ENCODE data around the gene NOP14. TPM values are rescaled to one million over a fixed set of nuclear protein-coding genes. Genes with fewer than 3 reads are reported as not detected.

NOP14 gene
- total and polyA plus RNA-seq, 2 of the 8 experiments (the other 6 are each of a cell fraction or from before 2014, with no cell fraction given) = 8.6 to 45.3 TPM

GRCh38 chr4:2941138-2942036 is 21.8 kb downstream of the NOP14 start:
- Histone ChIP-seq H3K4me2 (ENCODE audit: insufficient read depth in 1 of 2, low read depth in 2 of 2, low read length in 2 of 2) (no peak overlapping the region), H4K5ac (ENCODE audit: insufficient read length, low read depth, low read length) (no peak overlapping the region), H3K79me2 (ENCODE audit: control insufficient read depth in 1 of 2, insufficient read depth in 2 of 2, low read length in 2 of 2) (peaks cover 0 to under 1% of the 10 kb centered on the region in 2 experiments; a peak in 1 of 4 replicates), H3K4me3 (ENCODE audit: extremely low read depth in 1 of 4, insufficient read depth in 2 of 4, low read depth in 3 of 4, low read length in 4 of 4) (no peak overlapping the region), H3K23me2 (ENCODE audit: low read depth, low read length) (no peaks in the 10 kb centered on the region), H2BK120ac (replicated peaks; ENCODE audit: low read depth, low read length) (no peak overlapping the region), H3K18ac (ENCODE audit: extremely low read depth, low read length) (no peak overlapping the region), H3K36me3 (ENCODE audit: control insufficient read depth in 2 of 4, insufficient read depth in 4 of 4, low read length in 3 of 4) (peaks cover 46 to 81% (median 69%) of the 10 kb centered on the region in 4 experiments), H2BK15ac (ENCODE audit: low read length) (no peak overlapping the region), H4K8ac (ENCODE audit: extremely low read depth, insufficient read depth, low read length) (no peak overlapping the region), H3K79me1 (ENCODE audit: low read depth, low read length) (peaks cover 7% of the 10 kb centered on the region; the same call in 1 of the 2 replicates), H2BK20ac (ENCODE audit: low read length) (no peak overlapping the region), H3K9me3 (ENCODE audit: insufficient read depth in 2 of 2, low read depth in 1 of 2, low read length in 1 of 2) (no peaks in the 10 kb centered on the region; a peak in 1 of 4 replicates), H2AFZ (ENCODE audit: low read length) (no peak overlapping the region), H3K56ac (replicated peaks; ENCODE audit: insufficient read length, low read depth, low read length) (no peak overlapping the region), H4K91ac (replicated peaks; ENCODE audit: insufficient read length, low read length) (no peak overlapping the region), H2AK5ac (ENCODE audit: low read depth, low read length) (no peak overlapping the region), H3K27me3 (replicated peaks in 1 of 4; ENCODE audit: control insufficient read depth in 3 of 4, extremely low read depth in 1 of 4, insufficient read depth in 3 of 4, low read length in 3 of 4) (no peaks in the 10 kb centered on the region), H3K23ac (ENCODE audit: insufficient read length) (no peak overlapping the region), H2BK5ac (ENCODE audit: low read depth, low read length) (no peak overlapping the region), H3K27ac (ENCODE audit: low read depth, low read length) (no peak overlapping the region), H3K4ac (replicated peaks; ENCODE audit: insufficient read length, low read depth, low read length) (no peak overlapping the region), H3K14ac (ENCODE audit: insufficient read length) (no peak overlapping the region), H4K20me1 (replicated peaks in 1 of 2; ENCODE audit: control insufficient read depth in 1 of 2, insufficient read depth in 2 of 2, low read length in 2 of 2) (peaks cover 15 to 26% of the 10 kb centered on the region in 2 experiments), H3K9ac (replicated peaks in 1 of 4; ENCODE audit: extremely low read depth in 1 of 4, low read depth in 3 of 4, low read length in 3 of 4) (no peak overlapping the region), H2BK12ac (ENCODE audit: low read depth, low read length) (no peak overlapping the region), H3K4me1 (replicated peaks in 1 of 4; ENCODE audit: control insufficient read depth in 3 of 4, insufficient read depth in 4 of 4, low read length in 3 of 4) (peaks cover 0 to 5% (median 0%) of the 10 kb centered on the region in 4 experiments; a peak in 2 of 7 replicates)
- TF ChIP-seq CHD1 (IDR thresholded peaks at IDR 0.05; ENCODE audit: low read depth, low read length) (no peak), YY1 (IDR thresholded peaks at IDR 0.05; ENCODE audit: low read depth, low read length) (no peak), POLR2AphosphoS5 (IDR thresholded peaks at IDR 0.05; ENCODE audit: low read depth, low read length) (peak; percentile 35; the same call in 1 of the 2 replicates), SRF (IDR thresholded peaks at IDR 0.05; ENCODE audit: low read depth, low read length) (no peak), ZNF274 (IDR thresholded peaks at IDR 0.05; ENCODE audit: borderline replicate concordance, extremely low read depth, low read length) (no peak), TBP (IDR thresholded peaks at IDR 0.05; ENCODE audit: low read depth, low read length) (no peak), RFX5 (IDR thresholded peaks at IDR 0.05; ENCODE audit: borderline replicate concordance, low read depth, low read length) (no peak), POLR2A (IDR thresholded peaks at IDR 0.05; ENCODE audit: control extremely low read depth in 1 of 2, low read depth in 2 of 2, low read length in 2 of 2) (peak in 1 of 2 experiments; percentile 46; a peak in 1 of 3 replicates), ATF3 (IDR thresholded peaks at IDR 0.05; ENCODE audit: insufficient read depth, low read depth, low read length) (no peak), USF2 (IDR thresholded peaks at IDR 0.05; ENCODE audit: low read length) (no peak), MAFK (IDR thresholded peaks at IDR 0.05; ENCODE audit: low read depth, low read length) (no peak)
- WGBS, 2 experiments (ENCODE audit: extremely low coverage in 1 of 2, insufficient coverage in 1 of 2, insufficient read length in 1 of 2, insufficient replicate concordance in 2 of 2, low coverage in 1 of 2, low lambda C conversion rate in 2 of 2, missing lambda C conversion rate in 1 of 2) = 94% methylated on average over 24 of the region's 24 CpGs; no CpG with 5 or more reads in 1 of the 2 experiments
- DNase-seq (ENCODE audit: low read depth in 1 of 2, low spot score in 2 of 2) (no peak), FAIRE-seq (no peak)
- ChIA-PET POLR2A (ENCODE audit: partially characterized antibody) (interaction anchor here (0.6 to 1.3 kb wide), 3 partner anchors 10 to 520 kb away, joined by 3 to 4 read pairs (median 3); no protein-coding TSS in a partner anchor), CTCF (ENCODE audit: partially characterized antibody) (interaction anchor here (0.7 to 1.0 kb wide), 3 partner anchors 12 to 182 kb away, joined by 3 to 4 read pairs (median 3); no protein-coding TSS in a partner anchor)
